Dermis lymphatic vessel endothelial cell (primary cell): ENCODE data around the gene OTUB1. TPM values are rescaled to one million over a fixed set of nuclear protein-coding genes. Genes with fewer than 3 reads are reported as not detected.

Experiments used
- total RNA-seq: library from RNA; depleted of rRNA; stranded (reverse); fragments of >200 nt; gene quantifications from 2 replicates; pipeline ENCODE4 v1.2.1, GENCODE V29; 2014

The OTUB1 gene
- 45.6 and 46.7 TPM in 2 replicates for total RNA-seq

GRCh38 chr11:63986156-63986931 lies at the start of gene OTUB1:
Gene OTUB1, plus strand, starts transcription at chr11:63986438. Its CDS starts 19 bp downstream, at chr11:63986457.

GRCh38 chr11:63938479-63939396 lies 47.5 kb upstream of the OTUB1 start, which contains the start of gene NAA40:
Gene NAA40, plus strand, starts transcription at chr11:63939002. Its CDS starts 95 bp downstream, at chr11:63939097.

GRCh38 chr11:63974259-63975143 lies 11.7 kb upstream of the OTUB1 start, which contains the start of gene COX8A:
Gene COX8A, plus strand, starts transcription at chr11:63974620. Its CDS starts 61 bp downstream, at chr11:63974681.

GRCh38 chr11:64035576-64035975 lies 49.3 kb downstream of the OTUB1 start, which contains the start of gene FLRT1:
Gene FLRT1, plus strand, starts transcription at chr11:64035931. Its CDS starts 80,337 bp downstream, at chr11:64116268.

Other genes with a start within 250 kb of the OTUB1 start
- gene ZFTA, start 217.7 kb upstream of the OTUB1 start, total RNA-seq = 7.9 and 13.8 TPM in 2 replicates
- gene SPINDOC, start 173.0 kb upstream of the OTUB1 start, total RNA-seq = 7.3 and 9.2 TPM in 2 replicates
- gene MARK2, start 147.3 kb upstream of the OTUB1 start, total RNA-seq = 8.5 and 9.3 TPM in 2 replicates
- gene RCOR2, start 69.3 kb upstream of the OTUB1 start, total RNA-seq = under 0.01 and 0.26 TPM in 2 replicates
- gene NAA40, start 47.4 kb upstream of the OTUB1 start, total RNA-seq = 9.8 and 10.5 TPM in 2 replicates
- gene COX8A, start 11.8 kb upstream of the OTUB1 start, total RNA-seq = 222 and 267 TPM in 2 replicates
- gene FLRT1, start 49.5 kb downstream of the OTUB1 start, total RNA-seq = not detected in 2 replicates
- gene MACROD1, start 179.7 kb downstream of the OTUB1 start, total RNA-seq = 19.3 and 22.3 TPM in 2 replicates
- gene STIP1, start 199.7 kb downstream of the OTUB1 start, total RNA-seq = 112 and 116 TPM in 2 replicates
- 7.2 and 9.3 TPM in 2 replicates for gene FERMT3, start 220.3 kb downstream of the OTUB1 start, total RNA-seq
- 19.5 and 25.5 TPM in 2 replicates for gene TRPT1, start 239.7 kb downstream of the OTUB1 start, total RNA-seq
- 27.1 and 40.1 TPM in 2 replicates for gene NUDT22, start 239.8 kb downstream of the OTUB1 start, total RNA-seq
- 13.8 and 14.1 TPM in 2 replicates for gene DNAJC4, start 244.1 kb downstream of the OTUB1 start, total RNA-seq
- gene VEGFB, start 248.1 kb downstream of the OTUB1 start, total RNA-seq = 13.7 and 19.8 TPM in 2 replicates